ENCODE results near the gene SP140. TPM values are rescaled to one million over a fixed set of nuclear protein-coding genes. Genes with fewer than 3 reads are reported as not detected.
"Not testable (repeated sequence)": the region's sequence is repeated elsewhere in the genome, so short reads cannot be mapped to it uniquely, and the experiment has no call there.

The SP140 gene
- total RNA-seq, 2 experiments from 2014 or later: 4.8 to 6.4 TPM

GRCh38 chr2:230221493-230221892 lies 4.0 kb upstream of the SP140 start:
- POLR2A ChIA-PET: interaction anchor here (0.6 to 5.0 kb wide), 7 partner anchors 8 to 250 kb away, joined by 3 to 41 read pairs (median 4); no protein-coding TSS in a partner anchor
- Histone ChIP-seq H4K20me1 (ENCODE audit: insufficient read depth, low read length) (peaks cover 7% of the 10 kb centered on the region; the same call in 1 of the 2 replicates), H3K9me2 (ENCODE audit: insufficient read depth, low read length) (no peaks in the 10 kb centered on the region), H3K4me2 (ENCODE audit: low read length) (peak overlapping the region; percentile 44), H3K4me3 (ENCODE audit: low read depth, low read length, poor library complexity, severe bottlenecking) (no peak overlapping the region), H3K27ac (ENCODE audit: low read depth, low read length, poor library complexity, severe bottlenecking) (peak overlapping the region; percentile 18), H2AFZ (ENCODE audit: low read length) (peak overlapping the region; percentile 2; the same call in 1 of the 2 replicates), H3K9me3 (ENCODE audit: low read length) (no peaks in the 10 kb centered on the region), H3K36me3 (ENCODE audit: insufficient read depth, low read length) (no peaks in the 10 kb centered on the region; the same call in 1 of the 2 replicates), H3K4me1 (ENCODE audit: insufficient read depth, low read length, poor library complexity, severe bottlenecking) (peaks cover 76% of the 10 kb centered on the region), H3K79me2 (ENCODE audit: insufficient read depth, low read depth, low read length) (no peaks in the 10 kb centered on the region)
- no peak for TF ChIP-seq EZH2phosphoT487 (IDR thresholded peaks at IDR 0.05; ENCODE audit: borderline replicate concordance, low read depth, low read length)
- CTCF ChIA-PET (ENCODE audit: unreplicated experiment): interaction anchor here (0.6 kb wide), 1 partner anchor 393 kb away, joined by 3 read pairs; no protein-coding TSS in a partner anchor
- BruUV-seq (replicated peaks): no TSS peak
- intact Hi-C loops (cut with micrococcal nuclease; ENCODE audit: unreplicated experiment): loop anchor here (5.0 kb wide), 1 partner anchor 106 kb away; the partner anchor contains the start of gene SP140L
- DNase-seq (ENCODE audit: low spot score): no peak

- CTCF ChIA-PET (ENCODE audit: unreplicated experiment); H2AFZ ChIP-seq (ENCODE audit: low read length); H3K79me2 ChIP-seq (ENCODE audit: insufficient read depth, low read depth, low read length); H3K4me3 ChIP-seq (ENCODE audit: low read depth, low read length, poor library complexity, severe bottlenecking); H3K36me3 ChIP-seq (ENCODE audit: insufficient read depth, low read length); H3K9me3 ChIP-seq (ENCODE audit: low read length); H4K20me1 ChIP-seq (ENCODE audit: insufficient read depth, low read length); H3K9me2 ChIP-seq (ENCODE audit: insufficient read depth, low read length); H3K27ac ChIP-seq (ENCODE audit: low read depth, low read length, poor library complexity, severe bottlenecking); BruUV-seq (replicated peaks); H3K4me2 ChIP-seq (ENCODE audit: low read length); DNase-seq (ENCODE audit: low spot score): not testable (repeated sequence)
- intact Hi-C loops (cut with micrococcal nuclease; ENCODE audit: unreplicated experiment): loop anchor here (5.0 kb wide), 1 partner anchor 104 kb away; the partner anchor contains the start of gene SP140L
- peaks cover 77% of the 10 kb centered on the region for H3K4me1 ChIP-seq (ENCODE audit: insufficient read depth, low read length, poor library complexity, severe bottlenecking)
- POLR2A ChIA-PET: interaction anchor here (0.6 to 5.0 kb wide), 4 partner anchors 9 to 1465 kb away, joined by 3 to 41 read pairs (median 4); no protein-coding TSS in a partner anchor
Measured at GRCh38 chr2:230222829-230223228, 2.7 kb upstream of the SP140 start.

- ChIA-PET POLR2A (interaction anchor here (0.6 kb wide), 1 partner anchor 76 kb away, joined by 3 read pairs; no protein-coding TSS in a partner anchor), CTCF (ENCODE audit: unreplicated experiment) (interaction anchor here (0.7 kb wide), 1 partner anchor 285 kb away, joined by 9 read pairs; no protein-coding TSS in a partner anchor)
- Histone ChIP-seq H3K4me3 (ENCODE audit: low read depth, low read length, poor library complexity, severe bottlenecking) (no peak overlapping the region), H3K9me2 (ENCODE audit: insufficient read depth, low read length) (no peaks in the 10 kb centered on the region), H3K79me2 (ENCODE audit: insufficient read depth, low read depth, low read length) (no peaks in the 10 kb centered on the region), H3K9me3 (ENCODE audit: low read length) (peaks cover 4% of the 10 kb centered on the region; the same call in 1 of the 2 replicates), H3K4me2 (ENCODE audit: low read length) (peak overlapping the region; percentile 86; the same call in 1 of the 2 replicates), H3K4me1 (ENCODE audit: insufficient read depth, low read length, poor library complexity, severe bottlenecking) (peaks cover 61% of the 10 kb centered on the region), H3K27ac (ENCODE audit: low read depth, low read length, poor library complexity, severe bottlenecking) (no peak overlapping the region), H2AFZ (ENCODE audit: low read length) (no peak overlapping the region), H3K36me3 (ENCODE audit: insufficient read depth, low read length) (no peaks in the 10 kb centered on the region; the same call in 1 of the 2 replicates), H4K20me1 (ENCODE audit: insufficient read depth, low read length) (no peaks in the 10 kb centered on the region)
- intact Hi-C loops (cut with micrococcal nuclease; ENCODE audit: unreplicated experiment): loop anchor here (5.0 kb wide), 1 partner anchor 103 kb away; the partner anchor contains the start of gene SP140L
- no peak for DNase-seq (ENCODE audit: low spot score)
- no TSS peak for BruUV-seq (replicated peaks)
- TF ChIP-seq CTCF (conservative IDR thresholded peaks at IDR 0.05; ENCODE audit: low read length) (no peak), EZH2phosphoT487 (IDR thresholded peaks at IDR 0.05; ENCODE audit: borderline replicate concordance, low read depth, low read length) (no peak)
Measured at GRCh38 chr2:230224458-230224857, 1.1 kb upstream of the SP140 start.

Data from OCI-LY7 (cell line).